Neuronal stem cell (in vitro differentiated cells): Measurements from ENCODE around the gene GRIN2A.

Experiments
- DNase-seq: peaks from one replicate; pipeline ENCODE4 v3.0.0-alpha.2; 2013; ENCODE audit warnings: low spot score
- H2AFZ ChIP-seq: one replicate; pipeline ENCODE4 v1.6.1; 2013; ENCODE audit warnings: mild to moderate bottlenecking, low read length, inconsistent platforms
- H2AK5ac ChIP-seq: 2 replicates; pipeline ENCODE4 v1.6.1; 2013; ENCODE audit warnings: low read depth, mild to moderate bottlenecking, inconsistent platforms, low read length, moderate library complexity, mixed read lengths
- H2BK120ac ChIP-seq: 2 replicates; pipeline ENCODE4 v1.6.1; 2013; ENCODE audit warnings: low read depth, mild to moderate bottlenecking, inconsistent platforms, low read length, moderate library complexity, mixed read lengths
- H2BK12ac ChIP-seq: one replicate; pipeline ENCODE4 v1.6.1; 2013; ENCODE audit warnings: low read length, inconsistent platforms
- H2BK15ac ChIP-seq: 2 replicates; pipeline ENCODE4 v1.6.1; 2013; ENCODE audit warnings: mild to moderate bottlenecking, low read length, inconsistent platforms, mixed read lengths
- H2BK5ac ChIP-seq: one replicate; pipeline ENCODE4 v1.6.1; 2013; ENCODE audit warnings: inconsistent platforms, mild to moderate bottlenecking, low read length, moderate library complexity
- H3K14ac ChIP-seq: one replicate; pipeline ENCODE4 v1.6.1; 2013; ENCODE audit warnings: low read length, inconsistent platforms
- H3K18ac ChIP-seq: 2 replicates; pipeline ENCODE4 v1.6.1; 2013; ENCODE audit warnings: low read length, inconsistent platforms
- H3K23ac ChIP-seq: 2 replicates; pipeline ENCODE4 v1.6.1; 2013; ENCODE audit warnings: low read depth, mild to moderate bottlenecking, mixed read lengths, low read length, inconsistent platforms; ENCODE audit not compliant: poor library complexity
- H3K27ac ChIP-seq: replicated peaks from 3 replicates; pipeline ENCODE4 v1.5.1; 2013; ENCODE audit warnings: low read length, inconsistent platforms
- H3K27me3 ChIP-seq, 3 experiments: 2 replicates each; pipeline ENCODE4 v1.6.1; 2013; ENCODE audit warnings: low read length in 3 of 3, mild to moderate bottlenecking in 2 of 3, inconsistent platforms in 1 of 3, low read depth in 1 of 3, mixed read lengths in 1 of 3, moderate library complexity in 1 of 3; ENCODE audit not compliant: control insufficient read depth in 3 of 3, insufficient read depth in 3 of 3
- H3K36me3 ChIP-seq, 2 donors: replicated peaks in 1 of 2; 2 replicates each; pipeline ENCODE4 v1.6.1; 2013; ENCODE audit warnings: low read length in 2 of 2; ENCODE audit not compliant: control insufficient read depth in 2 of 2, insufficient read depth in 2 of 2
- H3K4ac ChIP-seq: 2 replicates; pipeline ENCODE4 v1.6.1; 2013; ENCODE audit warnings: inconsistent platforms, mild to moderate bottlenecking, low read length, moderate library complexity
- H3K4me1 ChIP-seq, 2 donors: 1 replicate in 1 of 2; 2 replicates in 1 of 2; pipeline ENCODE4 v1.6.1; 2013; ENCODE audit warnings: low read length in 2 of 2, low read depth in 1 of 2; ENCODE audit not compliant: control insufficient read depth in 2 of 2, insufficient read depth in 1 of 2
- H3K4me2 ChIP-seq: one replicate; pipeline ENCODE4 v1.6.1; 2013; ENCODE audit warnings: mild to moderate bottlenecking, low read length, inconsistent platforms; ENCODE audit not compliant: insufficient read depth, poor library complexity, severe bottlenecking
- H3K4me3 ChIP-seq, 2 donors: 2 replicates each; pipeline ENCODE4 v1.5.1; 2013; ENCODE audit warnings: low read length in 2 of 2, mild to moderate bottlenecking in 2 of 2, inconsistent platforms in 1 of 2, moderate library complexity in 1 of 2
- H3K79me1 ChIP-seq: one replicate; pipeline ENCODE4 v1.6.1; 2013; ENCODE audit warnings: low read depth, mild to moderate bottlenecking, inconsistent platforms, low read length, moderate library complexity
- H3K9ac ChIP-seq: one replicate; pipeline ENCODE4 v1.6.1; 2013; ENCODE audit warnings: mild to moderate bottlenecking, low read depth, low read length, inconsistent platforms; ENCODE audit not compliant: poor library complexity
- H3K9me3 ChIP-seq, 2 donors: replicated peaks in 1 of 2; 2 replicates each; pipeline versions ENCODE3 to v1.6.1; 2013; ENCODE audit warnings: low read length in 2 of 2, mild to moderate bottlenecking in 2 of 2, inconsistent platforms in 1 of 2, low read depth in 1 of 2, mixed read lengths in 1 of 2, moderate library complexity in 1 of 2; ENCODE audit not compliant: control insufficient read depth in 2 of 2, insufficient read depth in 1 of 2
- H4K8ac ChIP-seq: one replicate; pipeline ENCODE4 v1.6.1; 2013; ENCODE audit warnings: low read depth, mild to moderate bottlenecking, inconsistent platforms, low read length, moderate library complexity
- H4K91ac ChIP-seq: one replicate; pipeline ENCODE4 v1.6.1; 2013; ENCODE audit warnings: low read length, low read depth, mild to moderate bottlenecking, inconsistent platforms; ENCODE audit not compliant: poor library complexity
- WGBS, 2 donors: extraction: QIAGEN DNeasy Blood & Tissue Kit; methylation state at CpG; one replicate each; pipeline ENCODE4 v1.1.7; 2013; ENCODE audit warnings: missing lambda C conversion rate in 2 of 2, mixed read lengths in 1 of 2; ENCODE audit not compliant: insufficient read length in 2 of 2, insufficient replicate concordance in 1 of 2; ENCODE audit errors: extremely low coverage in 2 of 2; 5-methylcytosine and 5-hydroxymethylcytosine counted together

GRIN2A gene

GRCh38 chr16:9929836-9930235, 252.4 kb downstream of the GRIN2A start:
- H3K18ac ChIP-seq = no peak overlapping the region
- H3K9me3 ChIP-seq = no peaks in the 10 kb centered on the region
- no peak overlapping the region for H4K91ac ChIP-seq
- H2BK12ac ChIP-seq = no peak overlapping the region
- H3K36me3 ChIP-seq = no peaks in the 10 kb centered on the region
- no peak overlapping the region for H4K8ac ChIP-seq
- no peak overlapping the region for H3K14ac ChIP-seq
- no peak overlapping the region for H2AK5ac ChIP-seq
- no peak overlapping the region for H2BK15ac ChIP-seq
- H3K4me2 ChIP-seq = no peak overlapping the region
- no CpG with 5 or more reads among the region's 4 CpGs for WGBS, 2 donors
- no peak for DNase-seq
- H2BK5ac ChIP-seq = no peak overlapping the region
- H3K27me3 ChIP-seq = no peaks in the 10 kb centered on the region
- no peaks in the 10 kb centered on the region for H3K79me1 ChIP-seq
- H3K4me3 ChIP-seq = no peak overlapping the region
- no peak overlapping the region for H3K27ac ChIP-seq
- H2BK120ac ChIP-seq = no peak overlapping the region
- H3K4me1 ChIP-seq = peaks cover 0 to 3% of the 10 kb centered on the region in 2 donors
- H3K23ac ChIP-seq = no peak overlapping the region
- H3K9ac ChIP-seq = no peak overlapping the region
- H3K4ac ChIP-seq = no peak overlapping the region
- H2AFZ ChIP-seq = no peak overlapping the region

GRCh38 chr16:9929313-9929712, 252.9 kb downstream of the GRIN2A start:
- Histone ChIP-seq H3K79me1 (no peaks in the 10 kb centered on the region), H3K36me3 (no peaks in the 10 kb centered on the region), H3K18ac (no peak overlapping the region), H4K91ac (no peak overlapping the region), H4K8ac (no peak overlapping the region), H2BK120ac (no peak overlapping the region), H3K4me2 (no peak overlapping the region), H3K9me3 (no peaks in the 10 kb centered on the region), H2AFZ (no peak overlapping the region), H2BK5ac (no peak overlapping the region), H3K23ac (no peak overlapping the region), H3K4me1 (peaks cover 0 to 3% of the 10 kb centered on the region in 2 donors), H2BK12ac (no peak overlapping the region), H3K4me3 (no peak overlapping the region), H3K4ac (no peak overlapping the region), H3K9ac (no peak overlapping the region), H2AK5ac (no peak overlapping the region), H3K27ac (no peak overlapping the region), H3K27me3 (no peaks in the 10 kb centered on the region), H3K14ac (no peak overlapping the region), H2BK15ac (no peak overlapping the region)
- DNase-seq = no peak

DNA sequence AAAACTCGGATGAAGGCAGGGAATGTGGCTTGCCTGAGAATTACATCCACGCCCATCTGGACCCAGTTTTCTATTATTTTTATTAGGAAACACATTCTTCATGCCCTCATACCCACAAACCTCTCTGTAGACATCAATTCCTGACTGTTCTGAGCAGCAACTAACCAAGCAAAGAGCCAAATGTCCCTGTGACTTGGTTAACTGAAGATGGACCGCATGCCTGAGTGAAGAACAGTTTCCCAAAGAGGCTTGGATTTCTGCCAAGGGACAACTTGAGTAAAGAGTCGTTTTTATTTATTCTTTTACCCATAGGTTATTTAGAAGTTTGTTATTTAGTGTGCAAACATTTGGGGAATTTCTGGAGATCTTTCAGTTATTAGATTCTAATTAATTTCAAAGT, 259.8 kb downstream of the GRIN2A start:
- no peak overlapping the region for H3K4ac ChIP-seq
- WGBS, 2 donors = no CpG with 5 or more reads among the region's 4 CpGs
- H2BK5ac ChIP-seq = no peak overlapping the region
- peaks cover 0 to 2% of the 10 kb centered on the region in 2 donors for H3K4me1 ChIP-seq
- no peaks in the 10 kb centered on the region for H3K36me3 ChIP-seq
- no peak overlapping the region for H2BK12ac ChIP-seq
- no peak overlapping the region for H3K18ac ChIP-seq
- H3K23ac ChIP-seq = no peak overlapping the region
- no peaks in the 10 kb centered on the region for H3K27me3 ChIP-seq
- no peak overlapping the region for H2AFZ ChIP-seq
- no peak overlapping the region for H3K27ac ChIP-seq
- no peak for DNase-seq
- no peak overlapping the region for H3K4me3 ChIP-seq
- no peak overlapping the region for H3K9ac ChIP-seq
- no peak overlapping the region for H3K14ac ChIP-seq
- H2BK120ac ChIP-seq = no peak overlapping the region
- H4K91ac ChIP-seq = no peak overlapping the region
- H2BK15ac ChIP-seq = no peak overlapping the region
- no peaks in the 10 kb centered on the region for H3K79me1 ChIP-seq
- no peaks in the 10 kb centered on the region for H3K9me3 ChIP-seq
- no peak overlapping the region for H4K8ac ChIP-seq
- no peak overlapping the region for H3K4me2 ChIP-seq
- no peak overlapping the region for H2AK5ac ChIP-seq

GRCh38 chr16:9921997-9922396, 260.2 kb downstream of the GRIN2A start:
- Histone ChIP-seq H4K91ac (no peak overlapping the region), H3K14ac (no peak overlapping the region), H3K4me3 (no peak overlapping the region), H2AK5ac (no peak overlapping the region), H2BK15ac (no peak overlapping the region), H2AFZ (no peak overlapping the region), H3K4ac (no peak overlapping the region), H3K27me3 (no peaks in the 10 kb centered on the region), H3K4me2 (no peak overlapping the region), H3K9me3 (no peaks in the 10 kb centered on the region), H2BK12ac (no peak overlapping the region), H3K9ac (no peak overlapping the region), H2BK120ac (no peak overlapping the region), H4K8ac (no peak overlapping the region), H3K27ac (no peak overlapping the region), H3K79me1 (no peaks in the 10 kb centered on the region), H3K23ac (no peak overlapping the region), H3K36me3 (no peaks in the 10 kb centered on the region), H3K4me1 (peaks cover 0 to 2% of the 10 kb centered on the region in 2 donors), H2BK5ac (no peak overlapping the region), H3K18ac (no peak overlapping the region)
- WGBS, 2 donors = no CpG with 5 or more reads among the region's 1 CpG
- DNase-seq = no peak
